HG03135 (cell line): ENCODE data around the gene INTS3.
"Not testable (repeated sequence)": the region's sequence is repeated elsewhere in the genome, so short reads cannot be mapped to it uniquely, and the experiment has no call there.

Experiments used
- ATAC-seq: cut with Tn5 transposase; IDR thresholded peaks from one replicate; pipeline ENCODE4 v1.9.1; 2021; ENCODE audit warnings: mild to moderate bottlenecking, moderate library complexity; ENCODE audit not compliant: unreplicated experiment

INTS3 gene

GRCh38 chr1:153750026-153750995, 22.5 kb downstream of the INTS3 start:
- no peak for ATAC-seq

- no peak for ATAC-seq
Measured at GRCh38 chr1:153752072-153752471, 24.2 kb downstream of the INTS3 start.

- no peak for ATAC-seq
Measured at GRCh38 chr1:153752571-153753195, 24.8 kb downstream of the INTS3 start.

- ATAC-seq, result no peak
Measured at GRCh38 chr1:153754266-153754665, 26.4 kb downstream of the INTS3 start.

GRCh38 chr1:153760440-153760839, 32.6 kb downstream of the INTS3 start:
- no peak for ATAC-seq

GRCh38 chr1:153763365-153764225, 35.7 kb downstream of the INTS3 start:
- ATAC-seq, result no peak

GRCh38 chr1:153764310-153764709, 36.5 kb downstream of the INTS3 start:
- no peak for ATAC-seq

- not testable (repeated sequence) for ATAC-seq
Measured at GRCh38 chr1:153766663-153767062, 38.8 kb downstream of the INTS3 start.

- ATAC-seq, result no peak
Measured at GRCh38 chr1:153767519-153767918, 39.7 kb downstream of the INTS3 start.

GRCh38 chr1:153768316-153769181, 40.7 kb downstream of the INTS3 start:
- no peak for ATAC-seq

GRCh38 chr1:153769221-153769620, 41.4 kb downstream of the INTS3 start:
- no peak for ATAC-seq

GRCh38 chr1:153770797-153771196, 42.9 kb downstream of the INTS3 start:
- ATAC-seq, result no peak

GRCh38 chr1:153771261-153771660, 43.4 kb downstream of the INTS3 start:
- no peak for ATAC-seq

- no peak for ATAC-seq
Measured at GRCh38 chr1:153771841-153772593, 44.2 kb downstream of the INTS3 start.

- no peak for ATAC-seq
Measured at GRCh38 chr1:153773096-153773921, 45.5 kb downstream of the INTS3 start.

- no peak for ATAC-seq
Measured at GRCh38 chr1:153774026-153774595, 46.3 kb downstream of the INTS3 start.

GRCh38 chr1:153774780-153775457, 47.1 kb downstream of the INTS3 start, which contains the start of gene SLC27A3:
TSS of gene SLC27A3 (plus strand) at chr1:153775407. CDS start at chr1:153775498, 91 bp downstream.
- peak; percentile 19 for ATAC-seq
